ENCODE results near the gene RABGGTB. TPM values are rescaled to one million over a fixed set of nuclear protein-coding genes. Genes with fewer than 3 reads are reported as not detected.

RABGGTB gene
- total and polyA plus RNA-seq, 9 of the 15 experiments (the other 6 are each of a cell fraction or from before 2014, with no cell fraction given) = 148 to 354 (median 206) TPM

DNA sequence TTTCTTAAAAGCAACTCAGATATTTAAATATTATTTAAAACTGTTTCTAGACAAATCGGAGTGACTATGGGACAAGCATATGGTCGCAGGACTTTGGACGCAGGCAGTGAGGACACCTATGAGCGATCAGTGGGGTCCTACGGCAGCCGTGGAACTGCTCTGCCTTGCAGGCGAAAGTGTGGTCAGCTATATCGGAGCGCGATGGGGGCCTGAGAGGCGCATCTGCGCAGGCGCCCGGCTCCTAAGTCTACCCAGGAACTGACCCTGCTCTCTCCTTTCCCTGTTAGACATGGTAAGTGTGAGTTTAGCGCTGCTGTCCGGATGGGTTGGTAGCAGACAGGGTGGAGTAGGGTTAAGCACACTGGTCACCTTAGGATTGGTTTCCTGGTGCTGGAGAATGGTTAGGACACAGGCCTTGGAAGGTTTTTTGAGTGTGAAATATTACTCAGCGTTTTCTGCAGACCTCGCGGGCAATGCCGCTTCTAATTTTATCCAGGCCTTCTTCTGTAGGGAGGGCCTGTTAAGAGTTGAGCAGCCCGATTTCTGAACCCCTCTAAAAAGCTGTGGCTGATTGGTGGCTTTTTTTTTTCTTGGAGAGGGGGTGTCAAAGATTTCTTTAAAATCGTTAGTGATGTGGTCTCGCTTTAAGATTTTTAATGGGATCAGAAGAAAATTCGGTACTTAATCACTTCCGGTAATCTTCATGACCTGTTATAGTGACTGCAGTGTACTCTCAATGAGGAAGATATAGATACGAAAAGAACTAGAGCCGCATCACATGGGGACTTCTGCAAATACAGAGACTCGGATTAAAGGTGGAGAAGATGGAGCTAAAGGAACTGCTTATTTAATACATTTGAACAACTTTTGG lies at the start of gene RABGGTB (continued):
- TF ChIP-seq CCNT2 (IDR thresholded peaks at IDR 0.05; ENCODE audit: borderline replicate concordance, extremely low read depth, insufficient read length, low read depth, low read length) = no peak
- TF ChIP-seq CREM (IDR thresholded peaks at IDR 0.05; ENCODE audit: low read depth) = peak; percentile 70
- TF ChIP-seq NCOA4 (IDR thresholded peaks at IDR 0.05; ENCODE audit: partially characterized antibody) = no peak
- TF ChIP-seq, protein P1, sequence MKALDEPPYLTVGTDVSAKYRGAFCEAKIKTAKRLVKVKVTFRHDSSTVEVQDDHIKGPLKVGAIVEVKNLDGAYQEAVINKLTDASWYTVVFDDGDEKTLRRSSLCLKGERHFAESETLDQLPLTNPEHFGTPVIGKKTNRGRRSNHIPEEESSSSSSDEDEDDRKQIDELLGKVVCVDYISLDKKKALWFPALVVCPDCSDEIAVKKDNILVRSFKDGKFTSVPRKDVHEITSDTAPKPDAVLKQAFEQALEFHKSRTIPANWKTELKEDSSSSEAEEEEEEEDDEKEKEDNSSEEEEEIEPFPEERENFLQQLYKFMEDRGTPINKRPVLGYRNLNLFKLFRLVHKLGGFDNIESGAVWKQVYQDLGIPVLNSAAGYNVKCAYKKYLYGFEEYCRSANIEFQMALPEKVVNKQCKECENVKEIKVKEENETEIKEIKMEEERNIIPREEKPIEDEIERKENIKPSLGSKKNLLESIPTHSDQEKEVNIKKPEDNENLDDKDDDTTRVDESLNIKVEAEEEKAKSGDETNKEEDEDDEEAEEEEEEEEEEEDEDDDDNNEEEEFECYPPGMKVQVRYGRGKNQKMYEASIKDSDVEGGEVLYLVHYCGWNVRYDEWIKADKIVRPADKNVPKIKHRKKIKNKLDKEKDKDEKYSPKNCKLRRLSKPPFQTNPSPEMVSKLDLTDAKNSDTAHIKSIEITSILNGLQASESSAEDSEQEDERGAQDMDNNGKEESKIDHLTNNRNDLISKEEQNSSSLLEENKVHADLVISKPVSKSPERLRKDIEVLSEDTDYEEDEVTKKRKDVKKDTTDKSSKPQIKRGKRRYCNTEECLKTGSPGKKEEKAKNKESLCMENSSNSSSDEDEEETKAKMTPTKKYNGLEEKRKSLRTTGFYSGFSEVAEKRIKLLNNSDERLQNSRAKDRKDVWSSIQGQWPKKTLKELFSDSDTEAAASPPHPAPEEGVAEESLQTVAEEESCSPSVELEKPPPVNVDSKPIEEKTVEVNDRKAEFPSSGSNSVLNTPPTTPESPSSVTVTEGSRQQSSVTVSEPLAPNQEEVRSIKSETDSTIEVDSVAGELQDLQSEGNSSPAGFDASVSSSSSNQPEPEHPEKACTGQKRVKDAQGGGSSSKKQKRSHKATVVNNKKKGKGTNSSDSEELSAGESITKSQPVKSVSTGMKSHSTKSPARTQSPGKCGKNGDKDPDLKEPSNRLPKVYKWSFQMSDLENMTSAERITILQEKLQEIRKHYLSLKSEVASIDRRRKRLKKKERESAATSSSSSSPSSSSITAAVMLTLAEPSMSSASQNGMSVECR (CRISPR knock-in tag; IDR thresholded peaks at IDR 0.05) = no peak; the same call in 1 of the 2 replicates
- no peak for TF ChIP-seq BCL6 (CRISPR knock-in tag; IDR thresholded peaks at IDR 0.05)
- no peak for TF ChIP-seq EHMT2 (IDR thresholded peaks at IDR 0.05)
- TF ChIP-seq HCFC1 (IDR thresholded peaks at IDR 0.05; ENCODE audit: low read depth, low read length) = peak; percentile 66
- TF ChIP-seq DMBX1 (CRISPR knock-in tag; IDR thresholded peaks at IDR 0.05; ENCODE audit: borderline replicate concordance) = no peak; the same call in 1 of the 2 replicates
- TF ChIP-seq TOE1 (IDR thresholded peaks at IDR 0.05; ENCODE audit: borderline replicate concordance) = no peak
- no peak for TF ChIP-seq TOE1 (CRISPR knock-in tag; IDR thresholded peaks at IDR 0.05; ENCODE audit: borderline replicate concordance, low read depth)
- TF ChIP-seq TAL1 (IDR thresholded peaks at IDR 0.05) = peak; percentile 4; the same call in 1 of the 2 replicates
- no peak for TF ChIP-seq TARDBP (IDR thresholded peaks at IDR 0.05)
- no peak for TF ChIP-seq TSC22D4 (tag; IDR thresholded peaks at IDR 0.05)
- TF ChIP-seq RNF2 (IDR thresholded peaks at IDR 0.05) = peak; percentile 60; the same call in 1 of the 2 replicates
- no peak for TF ChIP-seq ZNF717 (CRISPR knock-in tag; IDR thresholded peaks at IDR 0.05)
- no peak for TF ChIP-seq PYGO2 (tag; IDR thresholded peaks at IDR 0.05)
- no peak for TF ChIP-seq ZNF282 (CRISPR knock-in tag; IDR thresholded peaks at IDR 0.05)
- TF ChIP-seq, protein P2, sequence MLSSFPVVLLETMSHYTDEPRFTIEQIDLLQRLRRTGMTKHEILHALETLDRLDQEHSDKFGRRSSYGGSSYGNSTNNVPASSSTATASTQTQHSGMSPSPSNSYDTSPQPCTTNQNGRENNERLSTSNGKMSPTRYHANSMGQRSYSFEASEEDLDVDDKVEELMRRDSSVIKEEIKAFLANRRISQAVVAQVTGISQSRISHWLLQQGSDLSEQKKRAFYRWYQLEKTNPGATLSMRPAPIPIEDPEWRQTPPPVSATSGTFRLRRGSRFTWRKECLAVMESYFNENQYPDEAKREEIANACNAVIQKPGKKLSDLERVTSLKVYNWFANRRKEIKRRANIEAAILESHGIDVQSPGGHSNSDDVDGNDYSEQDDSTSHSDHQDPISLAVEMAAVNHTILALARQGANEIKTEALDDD (IDR thresholded peaks at IDR 0.05) = peak; percentile 98
- TF ChIP-seq MITF (IDR thresholded peaks at IDR 0.05) = no peak
- TF ChIP-seq PCBP2 (IDR thresholded peaks at IDR 0.05; ENCODE audit: low read depth, low read length, poor library complexity, severe bottlenecking) = no peak
- no peak for TF ChIP-seq ZNF217 (CRISPR knock-in tag; IDR thresholded peaks at IDR 0.05)
- no peak for TF ChIP-seq TCF3 (CRISPR knock-in tag; IDR thresholded peaks at IDR 0.05)
- TF ChIP-seq CBFA2T3 (IDR thresholded peaks at IDR 0.05) = 0 out of 2 replicates have a peak, but pooled peaks have one; percentile 7
- TF ChIP-seq NEUROD1 (IDR thresholded peaks at IDR 0.05; ENCODE audit: borderline replicate concordance, low read depth, low read length, partially characterized antibody) = peak; percentile 82

All from K562 (cell line).